BJ (cell line): ENCODE results near the gene TM9SF2. TPM values are rescaled to one million over a fixed set of nuclear protein-coding genes. Genes with fewer than 3 reads are reported as not detected.

ENCODE experiments used
- CTCF ChIA-PET: fragments of 350-600 bp; formaldehyde crosslinking; extraction: SDS; loops from one replicate; lab custom pipeline; 2021; ENCODE audit warnings: antibody characterized with exemption, inconsistent platforms; lab: Yijun Ruan, JAX
- POLR2A ChIA-PET: fragments of 300-600 bp; sonication (Branson Sonifier 250); formaldehyde crosslinking; extraction: SDS; loops from one replicate; lab custom pipeline; 2021; ENCODE audit warnings: antibody characterized with exemption; lab: Charles Lee
- DNase-seq: peaks from one replicate; pipeline ENCODE4 v3.0.0-alpha.2; 2011; ENCODE audit warnings: low read depth
- H3K27me3 ChIP-seq: 2 replicates; pipeline ENCODE4 v1.6.0; 2011; ENCODE audit warnings: low read length; ENCODE audit not compliant: control insufficient read depth, insufficient read depth
- H3K36me3 ChIP-seq: 2 replicates; pipeline ENCODE4 v1.5.1; 2011; ENCODE audit warnings: low read length; ENCODE audit not compliant: control insufficient read depth, insufficient read depth
- H3K4me3 ChIP-seq: 2 replicates; pipeline ENCODE4 v1.5.1; 2011; ENCODE audit warnings: low read depth, mild to moderate bottlenecking, control low read depth, low read length
- CTCF ChIP-seq: IDR thresholded peaks from 2 replicates; pipeline ENCODE4 v1.5.1; 2011; ENCODE audit warnings: low read depth, mild to moderate bottlenecking, control low read depth, inconsistent platforms, low read length, moderate library complexity; ENCODE audit not compliant: insufficient read depth
- polyA plus RNA-seq: library from polyadenylated mRNA; depleted of rRNA; stranded (reverse); fragments of >200 nt; gene quantifications from 2 replicates; pipeline ENCODE4 v1.2.3, GENCODE V29; 2011

TM9SF2 gene
- polyA plus RNA-seq, 1 experiment, result 62.0 TPM

- ChIA-PET CTCF (interaction anchor here (0.9 to 3.6 kb wide), 2 partner anchors 12 to 15 kb away, joined by 3 to 23 read pairs; no protein-coding TSS in a partner anchor), POLR2A (interaction anchor here (0.6 kb wide), 1 partner anchor 13 kb away, joined by 4 read pairs; no protein-coding TSS in a partner anchor)
- H3K27me3 ChIP-seq, result no peaks in the 10 kb centered on the region
- 0 out of 2 replicates have a peak, but pooled peaks cover 1% of the 10 kb centered on the region for H3K36me3 ChIP-seq
- no peak overlapping the region for H3K4me3 ChIP-seq
- no peak for DNase-seq
- no peak for TF ChIP-seq CTCF
Measured at GRCh38 chr13:99517984-99518383, 16.7 kb downstream of the TM9SF2 start.

GRCh38 chr13:99522298-99522697 lies 21.0 kb downstream of the TM9SF2 start:
- Histone ChIP-seq H3K4me3 (no peak overlapping the region), H3K27me3 (no peaks in the 10 kb centered on the region), H3K36me3 (peaks cover 4% of the 10 kb centered on the region; the same call in 1 of the 2 replicates)
- no peak for DNase-seq
- ChIA-PET CTCF (interaction anchor here (2.0 kb wide), 1 partner anchor 15 kb away, joined by 4 read pairs; no protein-coding TSS in a partner anchor), POLR2A (no interaction called here)
- TF ChIP-seq CTCF, result no peak

GRCh38 chr13:99523838-99524237 lies 22.6 kb downstream of the TM9SF2 start:
- H3K36me3 ChIP-seq, result peaks cover 5% of the 10 kb centered on the region; the same call in 1 of the 2 replicates
- POLR2A ChIA-PET, result no interaction called here

GRCh38 chr13:99525967-99526366 lies 24.7 kb downstream of the TM9SF2 start:
- CTCF ChIA-PET, result interaction anchor here (0.8 to 1.3 kb wide), 2 partner anchors 8 to 88 kb away, joined by 3 to 7 read pairs; no protein-coding TSS in a partner anchor
- DNase-seq, result no peak
- H3K36me3 ChIP-seq, result peaks cover 5% of the 10 kb centered on the region; the same call in 1 of the 2 replicates
- no peak overlapping the region for H3K4me3 ChIP-seq
- TF ChIP-seq CTCF, result no peak
- POLR2A ChIA-PET, result no interaction called here
- H3K27me3 ChIP-seq, result no peaks in the 10 kb centered on the region

More at GRCh38 chr13:99523838-99524237, 22.6 kb downstream of the TM9SF2 start:
- no peak for TF ChIP-seq CTCF
- Histone ChIP-seq H3K27me3 (no peaks in the 10 kb centered on the region), H3K4me3 (no peak overlapping the region)
- CTCF ChIA-PET, result no interaction called here
- DNase-seq, result no peak

GRCh38 chr13:99526549-99526948 lies 25.3 kb downstream of the TM9SF2 start:
- Histone ChIP-seq H3K4me3 (no peak overlapping the region), H3K36me3 (peaks cover 7% of the 10 kb centered on the region; the same call in 1 of the 2 replicates), H3K27me3 (no peaks in the 10 kb centered on the region)
- DNase-seq, result no peak
- ChIA-PET CTCF (interaction anchor here (0.8 kb wide), 1 partner anchor 89 kb away, joined by 3 read pairs; no protein-coding TSS in a partner anchor), POLR2A (no interaction called here)
- no peak for TF ChIP-seq CTCF
